Body of pancreas (tissue), 4 donors: ENCODE data around the gene GPC2.

ENCODE experiments used
- CTCF ChIP-seq, 7 experiments: fragments of 450-650 bp in 4 of 7; fragments of 200-600 bp in 3 of 7; sonication (generic) in 3 of 7; IDR thresholded peaks; one replicate each; pipeline ENCODE4 v1.5.1; 2016 to 2019; ENCODE audit warnings: antibody characterized with exemption in 7 of 7
- POLR2A ChIP-seq, 3 donors: fragments of 450-650 bp; IDR thresholded peaks; one replicate each; pipeline ENCODE4 v1.6.1; 2016; ENCODE audit warnings: antibody characterized with exemption in 3 of 3, mild to moderate bottlenecking in 2 of 3

GRCh38 chr7:100160067-100160466, 17.1 kb downstream of the GPC2 start:
- TF ChIP-seq CTCF (IDR thresholded peaks at IDR 0.05) (no peak), POLR2A (IDR thresholded peaks at IDR 0.05) (no peak)
